A549 (cell line): Measurements from ENCODE around the gene ANKRD65. TPM values are rescaled to one million over a fixed set of nuclear protein-coding genes. Genes with fewer than 3 reads are reported as not detected.

Source experiments
- ATAC-seq, 2 experiments: fragments of 200-7000 bp in 1 of 2; fragments of >200 bp in 1 of 2; cut with Nextera tagmentation in 1 of 2; cut with Tn5 transposase in 1 of 2; 3 replicates each; pipeline versions ENCODE4 v1.8.0 to v1.9.1; 2018 to 2020; ENCODE audit warnings: mild to moderate bottlenecking in 1 of 2, moderate library complexity in 1 of 2
- CTCF ChIA-PET: fragments of 300-600 bp; sonication (Branson Sonifier 250); formaldehyde crosslinking; extraction: SDS; loops from one replicate; lab custom pipeline; 2021; ENCODE audit warnings: antibody characterized with exemption, inconsistent platforms; lab: Yijun Ruan, JAX
- POLR2A ChIA-PET: fragments of 350-600 bp; formaldehyde crosslinking; extraction: SDS; loops from one replicate; lab custom pipeline; 2021; ENCODE audit warnings: antibody characterized with exemption, inconsistent platforms; lab: Yijun Ruan, JAX
- DNase-seq, 2 experiments: peaks; one replicate each; pipeline versions ENCODE4 v3.0.0 to v3.0.0-alpha.2; 2011 to 2016; ENCODE audit warnings: low read depth in 1 of 2, low spot score in 1 of 2
- FAIRE-seq: peaks from 2 replicates; lab custom pipeline; 2011; peaks lifted over from hg19 to GRCh38; lab: Jason Lieb, UNC
- H3K27ac ChIP-seq, 2 experiments: fragments of >200 bp; sonication (Bioruptor Twin); formaldehyde crosslinking; 3 replicates each; pipeline ENCODE4 v1.5.1; 2016 to 2017
- H3K4me1 ChIP-seq: fragments of >200 bp; sonication (Bioruptor Twin); formaldehyde crosslinking; 3 replicates; pipeline ENCODE4 v1.6.1; 2016
- H3K4me2 ChIP-seq: fragments of >200 bp; sonication (Bioruptor Twin); formaldehyde crosslinking; 3 replicates; pipeline ENCODE4 v1.6.1; 2016
- H3K4me3 ChIP-seq: fragments of >200 bp; sonication (Bioruptor Twin); formaldehyde crosslinking; 3 replicates; pipeline ENCODE4 v1.5.1; 2016
- H3K9me3 ChIP-seq: fragments of >200 bp; sonication (Bioruptor Twin); formaldehyde crosslinking; 3 replicates; pipeline ENCODE4 v1.6.1; 2016
- CBX8 ChIP-seq: fragments of 200-600 bp; sonication (generic); IDR thresholded peaks from 2 replicates; pipeline ENCODE4 v1.6.1; 2016
- E2F6 ChIP-seq: IDR thresholded peaks from 2 replicates; pipeline ENCODE4 v1.6.1; 2012; ENCODE audit warnings: low read depth, borderline replicate concordance
- EHF ChIP-seq: fragments of 250-450 bp; sonication (Bioruptor Pico); IDR thresholded peaks from 2 replicates; pipeline ENCODE4 v1.5.0; 2020; ENCODE audit warnings: mild to moderate bottlenecking
- EHMT2 ChIP-seq: fragments of 200-600 bp; sonication (generic); IDR thresholded peaks from 2 replicates; pipeline ENCODE4 v1.6.1; 2016; ENCODE audit warnings: antibody characterized with exemption, low read depth, mild to moderate bottlenecking, moderate library complexity
- FOSB ChIP-seq: fragments of 250-450 bp; sonication (Bioruptor Pico); IDR thresholded peaks from 2 replicates; pipeline ENCODE4 v1.5.0; 2020; ENCODE audit warnings: mild to moderate bottlenecking, moderate library complexity
- GATA3 ChIP-seq: IDR thresholded peaks from 2 replicates; pipeline ENCODE4 v1.6.1; 2012; ENCODE audit warnings: borderline replicate concordance
- HES2 ChIP-seq: fragments of >200 bp; sonication (Bioruptor Twin); formaldehyde crosslinking; IDR thresholded peaks from 2 replicates; pipeline ENCODE4 v1.6.1; 2016
- HEYL ChIP-seq: fragments of 250-450 bp; sonication (Bioruptor Pico); IDR thresholded peaks from 2 replicates; pipeline ENCODE4 v1.8.0; 2021; ENCODE audit warnings: mild to moderate bottlenecking, moderate library complexity
- HMGXB4 ChIP-seq: fragments of 250-450 bp; sonication (Bioruptor Pico); IDR thresholded peaks from 2 replicates; pipeline ENCODE4 v1.5.0; 2021; ENCODE audit warnings: mild to moderate bottlenecking, moderate library complexity, borderline replicate concordance
- KDM1A ChIP-seq: fragments of 200-600 bp; sonication (generic); IDR thresholded peaks from 2 replicates; pipeline ENCODE4 v1.6.1; 2016; ENCODE audit warnings: low read depth, mild to moderate bottlenecking
- PBX3 ChIP-seq: IDR thresholded peaks from 2 replicates; pipeline ENCODE4 v1.6.1; 2012
- POLR2AphosphoS2 ChIP-seq: conservative IDR thresholded peaks from 2 replicates; pipeline ENCODE4 v1.6.1; 2012; ENCODE audit warnings: low read length, improper control_type of control experiment, inconsistent platforms
- SMC3 ChIP-seq: fragments of >200 bp; sonication (Bioruptor Twin); formaldehyde crosslinking; IDR thresholded peaks from 3 replicates; pipeline ENCODE4 v1.6.1; 2018; ENCODE audit warnings: inconsistent platforms
- TFCP2L1 ChIP-seq: fragments of 250-450 bp; sonication (Bioruptor Pico); IDR thresholded peaks from 2 replicates; pipeline ENCODE4 v1.5.0; 2021; ENCODE audit warnings: mild to moderate bottlenecking
- ZC3H11A ChIP-seq: fragments of 450-650 bp; IDR thresholded peaks from 2 replicates; pipeline ENCODE4 v1.6.1; 2014; ENCODE audit warnings: antibody characterized with exemption, mild to moderate bottlenecking
- ZSCAN20 ChIP-seq: fragments of 250-450 bp; sonication (Bioruptor Pico); IDR thresholded peaks from 2 replicates; pipeline ENCODE4 v1.8.0; 2022; ENCODE audit warnings: mild to moderate bottlenecking, moderate library complexity
- WGBS: methylation state at CpG from one replicate; pipeline ENCODE4 v1.1.6; 2017; ENCODE audit errors: missing lambda C conversion rate; 5-methylcytosine and 5-hydroxymethylcytosine counted together
- polyA plus RNA-seq, 4 experiments: library from polyadenylated mRNA; depleted of rRNA in 3 of 4; stranded (reverse); fragments of >200 nt; fragmentation: RNase III in 1 of 4; extraction: RNeasy Plus Mini Kit Qiagen cat#74134 plus additional on column Dnase treatment in 1 of 4; gene quantifications; 2 replicates in 3 of 4; 3 replicates in 1 of 4; pipeline ENCODE4 v1.2.3, GENCODE V29; 2011 to 2017

Gene ANKRD65
- polyA plus RNA-seq, 2 of the 4 experiments (the other 2 are of a cell fraction) = 0.05 TPM; not detected in 1

- ChIA-PET POLR2A (no interaction called here), CTCF (interaction anchor here (0.7 to 8.5 kb wide), 22 partner anchors 8 to 143 kb away, joined by 3 to 162 read pairs (median 6); partner anchors contain the start of genes ATAD3A, AURKAIP1, CCNL2 and DVL1)
- peak; percentile 1 to 7; a peak in 2 of 6 replicates for ATAC-seq
- no peak for FAIRE-seq
- Histone ChIP-seq H3K4me1 (peaks cover 28% of the 10 kb centered on the region), H3K4me2 (no peak overlapping the region), H3K27ac (peak overlapping the region in 1 of 2 experiments; percentile 31; a peak in 1 of 6 replicates), H3K4me3 (no peak overlapping the region), H3K9me3 (no peaks in the 10 kb centered on the region)
- peak; percentile 5 to 7 for DNase-seq
- 74% methylated on average over 18 of the region's 26 CpGs for WGBS
- no peak for TF ChIP-seq HMGXB4
- TF ChIP-seq ZSCAN20 (CRISPR knock-in tag) = no peak
- TF ChIP-seq PBX3 = no peak
- no peak for TF ChIP-seq POLR2AphosphoS2
- no peak for TF ChIP-seq HEYL (CRISPR knock-in tag)
- no peak for TF ChIP-seq HES2
- TF ChIP-seq CBX8 = no peak
- TF ChIP-seq FOSB (CRISPR knock-in tag) = no peak
- no peak for TF ChIP-seq EHF (CRISPR knock-in tag)
Measured at GRCh38 chr1:1440262-1441001, 19.4 kb upstream of the ANKRD65 start.

GRCh38 chr1:1439546-1440261, 18.6 kb upstream of the ANKRD65 start:
- POLR2A ChIA-PET = no interaction called here
- Histone ChIP-seq H3K4me3 (no peak overlapping the region), H3K9me3 (no peaks in the 10 kb centered on the region), H3K4me1 (peaks cover 28% of the 10 kb centered on the region), H3K4me2 (no peak overlapping the region), H3K27ac (no peak overlapping the region)
- WGBS = 96% methylated on average over 15 of the region's 82 CpGs
- CTCF ChIA-PET = interaction anchor here (1.8 to 8.5 kb wide), 8 partner anchors 16 to 62 kb away, joined by 7 to 162 read pairs (median 13); partner anchors contain the start of genes CCNL2 and MRPL20
- no peak for DNase-seq
- no peak for TF ChIP-seq KDM1A
- no peak for TF ChIP-seq E2F6
- TF ChIP-seq SMC3 = no peak
- no peak for TF ChIP-seq EHMT2
- TF ChIP-seq CBX8 = no peak
- no peak for TF ChIP-seq ZC3H11A
- TF ChIP-seq TFCP2L1 (CRISPR knock-in tag) = no peak
- no peak for TF ChIP-seq GATA3
- TF ChIP-seq ZSCAN20 (CRISPR knock-in tag) = no peak
- TF ChIP-seq, all 56 proteins: peak for 0
- ATAC-seq (no peak), FAIRE-seq (no peak)
